Keratinocyte (primary cell): Measurements from ENCODE around the gene GPSM1. TPM values are rescaled to one million over a fixed set of nuclear protein-coding genes. Genes with fewer than 3 reads are reported as not detected.

Experiments
- DNase-seq: peaks from one replicate; pipeline ENCODE4 v3.0.0-alpha.2; 2011; ENCODE audit warnings: low read depth, missing footprints, low spot score
- FAIRE-seq: peaks from 2 replicates; lab custom pipeline; 2011; peaks lifted over from hg19 to GRCh38; lab: Jason Lieb, UNC
- H2AFZ ChIP-seq: 2 replicates; pipeline ENCODE4 v1.6.0; 2012; ENCODE audit warnings: low read length, control low read depth, inconsistent platforms; ENCODE audit not compliant: control insufficient read depth
- H3K27ac ChIP-seq: 2 replicates; pipeline ENCODE4 v1.5.1; 2011; ENCODE audit warnings: low read length; ENCODE audit not compliant: control insufficient read depth, insufficient read depth
- H3K27me3 ChIP-seq: 3 replicates; pipeline ENCODE4 v1.6.0; 2011; ENCODE audit warnings: low read length; ENCODE audit not compliant: control insufficient read depth, insufficient read depth; ENCODE audit errors: extremely low read depth
- H3K36me3 ChIP-seq, 2 experiments: 2 replicates in 1 of 2; 3 replicates in 1 of 2; pipeline ENCODE4 v1.5.1; 2011; ENCODE audit warnings: low read length in 2 of 2, mild to moderate bottlenecking in 1 of 2; ENCODE audit not compliant: control insufficient read depth in 2 of 2, insufficient read depth in 2 of 2; ENCODE audit errors: extremely low read depth in 1 of 2
- H3K4me1 ChIP-seq: 3 replicates; pipeline ENCODE4 v1.5.1; 2011; ENCODE audit warnings: low read length; ENCODE audit not compliant: control insufficient read depth, insufficient read depth; ENCODE audit errors: extremely low read depth
- H3K4me2 ChIP-seq: 3 replicates; pipeline ENCODE4 v1.6.0; 2011; ENCODE audit warnings: low read depth, low read length; ENCODE audit not compliant: control insufficient read depth, insufficient read depth; ENCODE audit errors: extremely low read depth
- H3K4me3 ChIP-seq, 3 experiments: fragments of 200-600 bp in 1 of 3; sonication (generic) in 1 of 3; 2 replicates in 2 of 3; 3 replicates in 1 of 3; pipeline ENCODE4 v1.5.1; 2011 to 2016; ENCODE audit warnings: low read length in 3 of 3, mild to moderate bottlenecking in 3 of 3, control low read depth in 2 of 3, inconsistent platforms in 1 of 3, low read depth in 1 of 3, mixed read lengths in 1 of 3, mixed run types in 1 of 3, moderate library complexity in 1 of 3; ENCODE audit not compliant: control insufficient read depth in 2 of 3, insufficient read depth in 2 of 3; ENCODE audit errors: extremely low read depth in 1 of 3
- H3K79me2 ChIP-seq: 2 replicates; pipeline ENCODE4 v1.6.0; 2012; ENCODE audit warnings: low read length; ENCODE audit not compliant: control insufficient read depth, insufficient read depth
- H3K9ac ChIP-seq: 3 replicates; pipeline ENCODE4 v1.6.0; 2011; ENCODE audit warnings: low read length; ENCODE audit not compliant: control insufficient read depth, insufficient read depth; ENCODE audit errors: extremely low read depth
- H3K9me1 ChIP-seq: 3 replicates; pipeline ENCODE4 v1.6.0; 2011; ENCODE audit warnings: low read length; ENCODE audit not compliant: control insufficient read depth, insufficient read depth; ENCODE audit errors: extremely low read depth
- H3K9me3 ChIP-seq: 2 replicates; pipeline ENCODE4 v1.5.1; 2012; ENCODE audit warnings: low read depth, low read length; ENCODE audit not compliant: control insufficient read depth
- H4K20me1 ChIP-seq: 3 replicates; pipeline ENCODE4 v1.6.0; 2011; ENCODE audit warnings: low read length; ENCODE audit not compliant: control insufficient read depth, insufficient read depth; ENCODE audit errors: extremely low read depth
- EZH2 ChIP-seq: IDR thresholded peaks from one replicate; pipeline ENCODE4 v1.6.1; 2012; ENCODE audit warnings: inconsistent platforms, mild to moderate bottlenecking, low read length, moderate library complexity
- dilution Hi-C: fragments of 300-500 bp; cut with MboI; formaldehyde crosslinking; loops from one replicate; pipeline ENCODE4 v1.7.0; 2020; ENCODE audit warnings: low sequenced_read_pairs; ENCODE audit not compliant: extremely low pct_ligation_motif_present
- polyA plus RNA-seq, 5 experiments: library from polyadenylated mRNA; depleted of rRNA in 3 of 5; stranded (reverse) in 3 of 5; stranded (forward) in 1 of 5; unstranded in 1 of 5; fragments of >200 nt; gene quantifications; 1 replicate in 1 of 5; 2 replicates in 3 of 5; 3 replicates in 1 of 5; pipeline versions ENCODE4 v1.2.1 to v1.2.3, GENCODE V29; 2011 to 2012; ENCODE audit warnings: missing spikeins in 2 of 5, low read depth in 1 of 5, low replicate concordance in 1 of 5
- TF ChIP-seq, protein P1 (sequence below), 3 experiments: IDR thresholded peaks in 1 of 3; conservative IDR thresholded peaks in 1 of 3; optimal IDR thresholded peaks in 1 of 3; 2 replicates in 2 of 3; 3 replicates in 1 of 3; pipeline versions ENCODE3 to v1.5.1; 2011; ENCODE audit warnings: low read length in 3 of 3, mild to moderate bottlenecking in 3 of 3, moderate library complexity in 2 of 3, control low read depth in 1 of 3, inconsistent platforms in 1 of 3; ENCODE audit not compliant: insufficient read depth in 2 of 3; ENCODE audit errors: extremely low read depth in 1 of 3

GPSM1 gene
- polyA plus RNA-seq, 1 donor (not counting 4 experiments of a cell fraction or from before 2014, with no cell fraction given) = 2.5 TPM

DNA sequence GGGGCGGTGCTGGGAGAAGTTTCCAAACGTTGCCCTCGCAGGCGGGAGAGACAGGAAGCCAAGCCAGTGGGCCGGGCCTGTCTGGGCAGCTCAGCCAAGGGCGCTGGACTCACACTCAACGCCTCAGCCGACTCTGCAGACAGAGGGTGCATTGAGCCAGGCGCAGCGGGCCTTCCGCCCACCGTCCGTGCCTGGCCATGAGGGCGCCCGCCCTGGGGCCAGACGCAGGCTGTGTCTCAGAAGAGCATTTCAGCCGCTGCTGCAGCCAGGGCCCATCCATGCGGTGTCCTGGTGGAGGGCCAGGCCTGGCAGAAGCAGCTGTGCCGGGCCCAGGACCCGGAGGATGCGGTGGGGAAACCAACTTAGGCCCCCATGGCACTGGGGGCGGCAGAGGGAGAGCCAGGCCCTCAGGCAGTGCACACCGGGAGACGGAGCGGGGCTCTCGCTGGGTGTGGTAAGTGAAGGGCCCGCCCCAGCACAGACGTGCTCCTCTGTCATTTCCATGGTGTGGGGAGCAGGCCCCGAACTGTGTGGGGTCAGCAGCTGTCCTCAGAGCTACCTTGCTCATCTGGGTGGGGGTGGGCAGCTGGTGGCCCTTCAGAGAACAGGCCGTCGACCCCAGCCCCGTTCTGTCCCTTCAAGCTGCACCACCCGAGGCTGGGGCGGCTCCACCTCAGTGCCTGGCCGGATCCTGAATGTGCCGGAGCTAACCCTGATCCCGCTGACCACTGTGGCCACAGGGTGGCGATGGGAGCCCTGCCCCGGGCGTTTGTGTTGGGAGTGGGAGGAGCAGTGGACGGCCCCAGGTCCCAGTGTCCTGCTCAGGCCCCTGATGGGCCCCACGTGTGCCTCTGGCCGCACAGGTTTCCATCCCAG is 18.2 kb downstream of the GPSM1 start:
- Histone ChIP-seq H3K4me1 (peaks cover 23% of the 10 kb centered on the region), H3K4me3 (peak overlapping the region; percentile 7 to 22 (median 16)), H4K20me1 (no peaks in the 10 kb centered on the region), H3K9ac (peak overlapping the region; percentile 22), H2AFZ (peak overlapping the region; percentile 27), H3K36me3 (no peaks in the 10 kb centered on the region), H3K4me2 (peak overlapping the region; percentile 58), H3K79me2 (no peaks in the 10 kb centered on the region), H3K9me1 (no peaks in the 10 kb centered on the region), H3K9me3 (no peaks in the 10 kb centered on the region), H3K27ac (no peak overlapping the region), H3K27me3 (peaks cover 4% of the 10 kb centered on the region)
- TF ChIP-seq, protein P1, sequence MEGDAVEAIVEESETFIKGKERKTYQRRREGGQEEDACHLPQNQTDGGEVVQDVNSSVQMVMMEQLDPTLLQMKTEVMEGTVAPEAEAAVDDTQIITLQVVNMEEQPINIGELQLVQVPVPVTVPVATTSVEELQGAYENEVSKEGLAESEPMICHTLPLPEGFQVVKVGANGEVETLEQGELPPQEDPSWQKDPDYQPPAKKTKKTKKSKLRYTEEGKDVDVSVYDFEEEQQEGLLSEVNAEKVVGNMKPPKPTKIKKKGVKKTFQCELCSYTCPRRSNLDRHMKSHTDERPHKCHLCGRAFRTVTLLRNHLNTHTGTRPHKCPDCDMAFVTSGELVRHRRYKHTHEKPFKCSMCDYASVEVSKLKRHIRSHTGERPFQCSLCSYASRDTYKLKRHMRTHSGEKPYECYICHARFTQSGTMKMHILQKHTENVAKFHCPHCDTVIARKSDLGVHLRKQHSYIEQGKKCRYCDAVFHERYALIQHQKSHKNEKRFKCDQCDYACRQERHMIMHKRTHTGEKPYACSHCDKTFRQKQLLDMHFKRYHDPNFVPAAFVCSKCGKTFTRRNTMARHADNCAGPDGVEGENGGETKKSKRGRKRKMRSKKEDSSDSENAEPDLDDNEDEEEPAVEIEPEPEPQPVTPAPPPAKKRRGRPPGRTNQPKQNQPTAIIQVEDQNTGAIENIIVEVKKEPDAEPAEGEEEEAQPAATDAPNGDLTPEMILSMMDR (optimal IDR thresholded peaks at IDR 0.05 in 1 of 3, IDR thresholded peaks at IDR 0.05 in 1 of 3, conservative IDR thresholded peaks at IDR 0.05 in 1 of 3; ENCODE audit: extremely low read depth in 1 of 3, insufficient read depth in 2 of 3, low read length in 3 of 3) = no peak
- peak; percentile 29 for TF ChIP-seq EZH2
- FAIRE-seq (no peak), DNase-seq (no peak)
- dilution Hi-C loops = no loop called here

DNA sequence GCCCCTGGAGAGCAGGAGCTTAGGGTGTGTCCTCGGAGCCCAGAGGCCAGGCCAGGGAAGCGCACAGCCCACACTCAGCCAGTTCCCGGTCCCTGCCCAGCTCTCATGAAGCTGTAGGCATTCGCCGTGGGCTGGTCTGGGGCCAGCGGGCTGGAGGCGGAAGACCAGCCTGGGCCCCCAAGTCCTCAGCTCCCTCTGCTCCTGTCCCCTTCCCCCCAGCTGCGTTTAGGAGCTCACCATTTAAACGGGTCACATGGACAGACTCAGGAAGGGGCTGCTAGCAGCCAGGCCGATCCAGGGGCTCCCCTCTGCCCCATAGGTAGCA is 18.8 kb downstream of the GPSM1 start:
- H3K9ac ChIP-seq = peak overlapping the region; percentile 22

More for the DNA sequence above, 18.8 kb downstream of the GPSM1 start:
- dilution Hi-C loops = no loop called here
- Histone ChIP-seq H3K27me3 (peaks cover 4% of the 10 kb centered on the region), H3K4me3 (peak overlapping the region; percentile 7 to 22 (median 16)), H3K79me2 (no peaks in the 10 kb centered on the region), H3K27ac (no peak overlapping the region), H4K20me1 (no peaks in the 10 kb centered on the region), H3K9me1 (no peaks in the 10 kb centered on the region), H3K36me3 (no peaks in the 10 kb centered on the region), H3K4me2 (peak overlapping the region; percentile 58), H2AFZ (no peak overlapping the region), H3K9me3 (no peaks in the 10 kb centered on the region), H3K4me1 (peaks cover 23% of the 10 kb centered on the region)
- no peak for DNase-seq
- TF ChIP-seq EZH2 = no peak
- TF ChIP-seq, protein P1 (optimal IDR thresholded peaks at IDR 0.05 in 1 of 3, IDR thresholded peaks at IDR 0.05 in 1 of 3, conservative IDR thresholded peaks at IDR 0.05 in 1 of 3; ENCODE audit: extremely low read depth in 1 of 3, insufficient read depth in 2 of 3, low read length in 3 of 3) = no peak
- no peak for FAIRE-seq
